Nasal cavity respiratory epithelium epithelial cell of viscerocranial mucosa (primary cell): ENCODE results near the gene RNU1-1. TPM values are rescaled to one million over a fixed set of nuclear protein-coding genes. Genes with fewer than 3 reads are reported as not detected.

ENCODE experiments used
- total RNA-seq: library from RNA; depleted of rRNA; stranded (reverse); fragments of >200 nt; gene quantifications from 2 replicates; pipeline ENCODE4 v1.2.3, GENCODE V29; 2014

RNU1-1 gene
- total RNA-seq, result under 0.01 TPM in 2 replicates

GRCh38 chr1:16514107-16515055 is at the start of gene RNU1-1:
TSS of gene RNU1-1 (minus strand) at chr1:16514285.

Other genes with a start within 250 kb of the RNU1-1 start
- 17.4 and 18.8 TPM in 2 replicates for gene FBXO42, start 161.8 kb downstream of the RNU1-1 start, total RNA-seq
- 18.1 and 33.5 TPM in 2 replicates for gene SZRD1, start 147.0 kb downstream of the RNU1-1 start, total RNA-seq
- not detected in 2 replicates for gene SPATA21, start 76.9 kb downstream of the RNU1-1 start, total RNA-seq
- gene NECAP2, start 73.6 kb downstream of the RNU1-1 start, total RNA-seq, result 63.9 and 78.9 TPM in 2 replicates
- gene NBPF1, start 99.3 kb upstream of the RNU1-1 start, total RNA-seq, result 35.5 and 49.5 TPM in 2 replicates
- gene RNU1-3, start 152.7 kb upstream of the RNU1-1 start, total RNA-seq, result under 0.01 TPM in 2 replicates
- gene RNU1-4, start 226.2 kb upstream of the RNU1-1 start, total RNA-seq, result under 0.01 TPM in 2 replicates